IPS DF 4.7 (cell line): ENCODE data around the gene ADGRA3.

Source experiments
- DNase-seq: peaks from one replicate; pipeline ENCODE4 v3.0.0-alpha.2; 2013; ENCODE audit warnings: low spot score; ENCODE audit errors: extremely low read depth

Gene ADGRA3

GRCh38 chr4:22363787-22364186 lies 152.1 kb downstream of the ADGRA3 start:
- DNase-seq = no peak

GRCh38 chr4:22363036-22363435 lies 152.8 kb downstream of the ADGRA3 start:
- no peak for DNase-seq

- peak; percentile 5 for DNase-seq
Observed at GRCh38 chr4:22356987-22357596, 158.8 kb downstream of the ADGRA3 start.

- DNase-seq = no peak
Observed at GRCh38 chr4:22348410-22348809, 167.5 kb downstream of the ADGRA3 start.

- DNase-seq = no peak
Observed at GRCh38 chr4:22345678-22346077, 170.2 kb downstream of the ADGRA3 start.

GRCh38 chr4:22345055-22345454 lies 170.8 kb downstream of the ADGRA3 start:
- no peak for DNase-seq

GRCh38 chr4:22343606-22344005 lies 172.3 kb downstream of the ADGRA3 start:
- no peak for DNase-seq

GRCh38 chr4:22339491-22339890 lies 176.4 kb downstream of the ADGRA3 start:
- no peak for DNase-seq

- no peak for DNase-seq
Observed at GRCh38 chr4:22338796-22339195, 177.1 kb downstream of the ADGRA3 start.
